ENCODE data around the gene ATP1B1.

ATP1B1 gene

DNA sequence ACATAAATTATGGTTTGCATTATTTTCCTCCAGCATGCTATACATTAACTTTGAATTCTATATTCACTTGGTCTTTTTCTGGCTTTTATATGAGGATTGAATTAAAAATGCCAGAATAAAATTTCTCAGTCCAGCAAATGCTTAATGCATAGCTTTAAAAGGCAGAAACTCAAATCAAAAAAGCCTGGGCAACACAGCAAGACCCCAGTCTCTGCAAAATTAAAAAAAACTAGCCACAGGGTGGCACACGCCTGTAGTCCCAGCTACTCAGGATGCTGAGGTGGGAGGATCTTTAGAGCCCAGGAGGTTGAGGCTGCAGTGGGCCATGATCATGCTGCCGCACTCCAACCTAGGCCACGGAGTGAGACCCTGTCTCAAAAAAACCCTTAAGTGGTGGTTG, 19.8 kb downstream of the ATP1B1 start:
- DNase-seq (ENCODE audit: low spot score), result no peak
- in situ Hi-C loops (cut with MboI; ENCODE audit: low sequenced_read_pairs, unreplicated experiment), result no loop called here
- TF ChIP-seq, protein P1, sequence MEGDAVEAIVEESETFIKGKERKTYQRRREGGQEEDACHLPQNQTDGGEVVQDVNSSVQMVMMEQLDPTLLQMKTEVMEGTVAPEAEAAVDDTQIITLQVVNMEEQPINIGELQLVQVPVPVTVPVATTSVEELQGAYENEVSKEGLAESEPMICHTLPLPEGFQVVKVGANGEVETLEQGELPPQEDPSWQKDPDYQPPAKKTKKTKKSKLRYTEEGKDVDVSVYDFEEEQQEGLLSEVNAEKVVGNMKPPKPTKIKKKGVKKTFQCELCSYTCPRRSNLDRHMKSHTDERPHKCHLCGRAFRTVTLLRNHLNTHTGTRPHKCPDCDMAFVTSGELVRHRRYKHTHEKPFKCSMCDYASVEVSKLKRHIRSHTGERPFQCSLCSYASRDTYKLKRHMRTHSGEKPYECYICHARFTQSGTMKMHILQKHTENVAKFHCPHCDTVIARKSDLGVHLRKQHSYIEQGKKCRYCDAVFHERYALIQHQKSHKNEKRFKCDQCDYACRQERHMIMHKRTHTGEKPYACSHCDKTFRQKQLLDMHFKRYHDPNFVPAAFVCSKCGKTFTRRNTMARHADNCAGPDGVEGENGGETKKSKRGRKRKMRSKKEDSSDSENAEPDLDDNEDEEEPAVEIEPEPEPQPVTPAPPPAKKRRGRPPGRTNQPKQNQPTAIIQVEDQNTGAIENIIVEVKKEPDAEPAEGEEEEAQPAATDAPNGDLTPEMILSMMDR (IDR thresholded peaks at IDR 0.05; ENCODE audit: borderline replicate concordance, control extremely low read depth, extremely low read depth, insufficient read depth, missing control alignments), result no peak

- in situ Hi-C loops (cut with MboI; ENCODE audit: low sequenced_read_pairs, unreplicated experiment), result no loop called here
- TF ChIP-seq, protein P1 (IDR thresholded peaks at IDR 0.05; ENCODE audit: borderline replicate concordance, control extremely low read depth, extremely low read depth, insufficient read depth, missing control alignments), result no peak
- DNase-seq (ENCODE audit: low spot score), result no peak
Observed at GRCh38 chr1:169127305-169127704, 20.8 kb downstream of the ATP1B1 start.

- TF ChIP-seq, protein P1 (IDR thresholded peaks at IDR 0.05; ENCODE audit: borderline replicate concordance, control extremely low read depth, extremely low read depth, insufficient read depth, missing control alignments), result no peak
- in situ Hi-C loops (cut with MboI; ENCODE audit: low sequenced_read_pairs, unreplicated experiment), result no loop called here
- DNase-seq (ENCODE audit: low spot score), result no peak
Observed at GRCh38 chr1:169128562-169128961, 22.1 kb downstream of the ATP1B1 start.

GRCh38 chr1:169129109-169129784, 22.8 kb downstream of the ATP1B1 start:
- in situ Hi-C loops (cut with MboI; ENCODE audit: low sequenced_read_pairs, unreplicated experiment), result no loop called here
- no peak for DNase-seq (ENCODE audit: low spot score)
- TF ChIP-seq, protein P1 (IDR thresholded peaks at IDR 0.05; ENCODE audit: borderline replicate concordance, control extremely low read depth, extremely low read depth, insufficient read depth, missing control alignments), result no peak

GRCh38 chr1:169130683-169131082, 24.2 kb downstream of the ATP1B1 start:
- no peak for DNase-seq (ENCODE audit: low spot score)
- in situ Hi-C loops (cut with MboI; ENCODE audit: low sequenced_read_pairs, unreplicated experiment), result no loop called here
- TF ChIP-seq, protein P1 (IDR thresholded peaks at IDR 0.05; ENCODE audit: borderline replicate concordance, control extremely low read depth, extremely low read depth, insufficient read depth, missing control alignments), result no peak

GRCh38 chr1:169132512-169133227, 26.2 kb downstream of the ATP1B1 start:
- TF ChIP-seq, protein P1 (IDR thresholded peaks at IDR 0.05; ENCODE audit: borderline replicate concordance, control extremely low read depth, extremely low read depth, insufficient read depth, missing control alignments), result no peak
- DNase-seq (ENCODE audit: low spot score), result no peak
- in situ Hi-C loops (cut with MboI; ENCODE audit: low sequenced_read_pairs, unreplicated experiment), result no loop called here

Measured in GM13976 (cell line).